ENCODE results near the gene INPP5B.

Gene INPP5B

DNA sequence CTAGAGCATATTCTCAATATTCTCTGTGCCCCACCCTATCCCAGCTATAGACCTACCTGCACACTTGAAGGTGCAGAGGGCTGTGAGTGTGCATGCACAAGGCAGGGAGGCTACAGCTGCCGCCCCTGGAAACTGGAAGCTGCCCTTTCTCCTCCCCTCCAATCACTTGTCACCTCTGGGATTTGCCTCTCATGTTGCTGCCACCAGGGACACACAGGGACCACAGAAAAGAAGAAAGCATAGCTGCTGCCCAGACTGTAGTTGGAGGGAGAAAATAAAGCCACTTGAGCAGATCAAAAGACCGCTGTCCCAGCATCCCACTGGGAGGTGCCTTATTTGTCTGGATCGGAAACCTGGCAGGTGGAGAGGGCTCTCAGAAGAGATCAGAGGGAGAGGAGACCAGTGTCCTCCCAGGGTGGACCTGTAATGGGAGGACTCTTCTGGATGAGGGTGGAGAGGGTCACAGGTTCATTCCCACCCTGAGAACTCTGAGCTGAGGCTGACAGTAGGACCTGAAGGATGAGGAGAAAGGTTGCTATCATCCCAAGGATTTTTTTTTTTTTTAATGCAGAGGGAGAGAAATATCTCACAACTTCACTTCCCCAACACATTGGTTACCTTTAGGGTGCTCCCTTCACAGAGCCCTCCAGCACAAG, 7.6 kb upstream of the INPP5B start:
- no peak overlapping the region for H3K4me2 ChIP-seq (ENCODE audit: low read depth, low read length, poor library complexity, severe bottlenecking)
- H3K36me3 ChIP-seq (ENCODE audit: insufficient read depth, low read length), result peaks cover 25% of the 10 kb centered on the region; the same call in 1 of the 2 replicates
- H3K27me3 ChIP-seq (ENCODE audit: insufficient read depth, low read length, poor library complexity, severe bottlenecking), result no peaks in the 10 kb centered on the region
- no peaks in the 10 kb centered on the region for H4K20me1 ChIP-seq (ENCODE audit: insufficient read depth, low read length, poor library complexity, severe bottlenecking)
- H3K4me3 ChIP-seq (ENCODE audit: low read length, poor library complexity, severe bottlenecking), result no peak overlapping the region
- H3K9me3 ChIP-seq (ENCODE audit: insufficient read depth, low read depth, low read length), result no peaks in the 10 kb centered on the region
- H2AFZ ChIP-seq (ENCODE audit: low read length), result no peak overlapping the region
- TF ChIP-seq EZH2phosphoT487 (IDR thresholded peaks at IDR 0.05; ENCODE audit: borderline replicate concordance), result no peak
- TF ChIP-seq, protein P1, sequence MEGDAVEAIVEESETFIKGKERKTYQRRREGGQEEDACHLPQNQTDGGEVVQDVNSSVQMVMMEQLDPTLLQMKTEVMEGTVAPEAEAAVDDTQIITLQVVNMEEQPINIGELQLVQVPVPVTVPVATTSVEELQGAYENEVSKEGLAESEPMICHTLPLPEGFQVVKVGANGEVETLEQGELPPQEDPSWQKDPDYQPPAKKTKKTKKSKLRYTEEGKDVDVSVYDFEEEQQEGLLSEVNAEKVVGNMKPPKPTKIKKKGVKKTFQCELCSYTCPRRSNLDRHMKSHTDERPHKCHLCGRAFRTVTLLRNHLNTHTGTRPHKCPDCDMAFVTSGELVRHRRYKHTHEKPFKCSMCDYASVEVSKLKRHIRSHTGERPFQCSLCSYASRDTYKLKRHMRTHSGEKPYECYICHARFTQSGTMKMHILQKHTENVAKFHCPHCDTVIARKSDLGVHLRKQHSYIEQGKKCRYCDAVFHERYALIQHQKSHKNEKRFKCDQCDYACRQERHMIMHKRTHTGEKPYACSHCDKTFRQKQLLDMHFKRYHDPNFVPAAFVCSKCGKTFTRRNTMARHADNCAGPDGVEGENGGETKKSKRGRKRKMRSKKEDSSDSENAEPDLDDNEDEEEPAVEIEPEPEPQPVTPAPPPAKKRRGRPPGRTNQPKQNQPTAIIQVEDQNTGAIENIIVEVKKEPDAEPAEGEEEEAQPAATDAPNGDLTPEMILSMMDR (conservative IDR thresholded peaks at IDR 0.05; ENCODE audit: low read length), result no peak
- H3K4me1 ChIP-seq (ENCODE audit: insufficient read depth, low read length, poor library complexity, severe bottlenecking), result no peaks in the 10 kb centered on the region
- H3K9me2 ChIP-seq (replicated peaks; ENCODE audit: low read depth, low read length), result no peaks in the 10 kb centered on the region
- no peaks in the 10 kb centered on the region for H3K79me2 ChIP-seq (ENCODE audit: insufficient read depth, low read length)
- no peak overlapping the region for H3K9ac ChIP-seq (ENCODE audit: low read depth, low read length, poor library complexity, severe bottlenecking)
- H3F3A ChIP-seq (ENCODE audit: low read depth), result no peaks in the 10 kb centered on the region

DNA sequence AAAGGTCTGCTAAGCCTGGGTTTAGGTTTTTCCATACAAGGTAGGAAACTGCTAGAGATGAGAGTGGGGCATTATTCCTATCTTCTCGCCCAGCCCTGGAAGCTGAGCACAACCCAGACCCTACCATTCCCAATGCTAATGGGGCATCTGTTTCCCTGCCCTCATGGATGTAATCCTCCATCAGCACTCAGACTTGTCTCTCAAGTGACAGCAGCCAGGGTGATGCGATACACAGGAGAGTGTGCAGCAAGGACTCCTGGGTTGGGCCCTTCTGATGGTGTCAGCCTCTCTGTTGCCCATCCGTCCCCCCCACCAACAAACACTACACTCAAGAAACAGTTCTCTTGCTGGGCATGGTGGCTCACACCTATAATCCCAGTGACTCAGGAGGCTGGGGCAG, 5.9 kb upstream of the INPP5B start:
- Histone ChIP-seq H3K4me1 (ENCODE audit: insufficient read depth, low read length, poor library complexity, severe bottlenecking) (no peaks in the 10 kb centered on the region), H3K9ac (ENCODE audit: low read depth, low read length, poor library complexity, severe bottlenecking) (no peak overlapping the region), H3K27me3 (ENCODE audit: insufficient read depth, low read length, poor library complexity, severe bottlenecking) (no peaks in the 10 kb centered on the region), H2AFZ (ENCODE audit: low read length) (no peak overlapping the region), H3K9me3 (ENCODE audit: insufficient read depth, low read depth, low read length) (no peaks in the 10 kb centered on the region), H3K9me2 (replicated peaks; ENCODE audit: low read depth, low read length) (no peaks in the 10 kb centered on the region), H3F3A (ENCODE audit: low read depth) (no peaks in the 10 kb centered on the region), H4K20me1 (ENCODE audit: insufficient read depth, low read length, poor library complexity, severe bottlenecking) (no peaks in the 10 kb centered on the region), H3K79me2 (ENCODE audit: insufficient read depth, low read length) (no peaks in the 10 kb centered on the region), H3K4me2 (ENCODE audit: low read depth, low read length, poor library complexity, severe bottlenecking) (no peak overlapping the region), H3K36me3 (ENCODE audit: insufficient read depth, low read length) (peaks cover 9% of the 10 kb centered on the region; the same call in 1 of the 2 replicates), H3K4me3 (ENCODE audit: low read length, poor library complexity, severe bottlenecking) (no peak overlapping the region)
- TF ChIP-seq, protein P1 (conservative IDR thresholded peaks at IDR 0.05; ENCODE audit: low read length), result no peak
- TF ChIP-seq EZH2phosphoT487 (IDR thresholded peaks at IDR 0.05; ENCODE audit: borderline replicate concordance), result no peak

DNA sequence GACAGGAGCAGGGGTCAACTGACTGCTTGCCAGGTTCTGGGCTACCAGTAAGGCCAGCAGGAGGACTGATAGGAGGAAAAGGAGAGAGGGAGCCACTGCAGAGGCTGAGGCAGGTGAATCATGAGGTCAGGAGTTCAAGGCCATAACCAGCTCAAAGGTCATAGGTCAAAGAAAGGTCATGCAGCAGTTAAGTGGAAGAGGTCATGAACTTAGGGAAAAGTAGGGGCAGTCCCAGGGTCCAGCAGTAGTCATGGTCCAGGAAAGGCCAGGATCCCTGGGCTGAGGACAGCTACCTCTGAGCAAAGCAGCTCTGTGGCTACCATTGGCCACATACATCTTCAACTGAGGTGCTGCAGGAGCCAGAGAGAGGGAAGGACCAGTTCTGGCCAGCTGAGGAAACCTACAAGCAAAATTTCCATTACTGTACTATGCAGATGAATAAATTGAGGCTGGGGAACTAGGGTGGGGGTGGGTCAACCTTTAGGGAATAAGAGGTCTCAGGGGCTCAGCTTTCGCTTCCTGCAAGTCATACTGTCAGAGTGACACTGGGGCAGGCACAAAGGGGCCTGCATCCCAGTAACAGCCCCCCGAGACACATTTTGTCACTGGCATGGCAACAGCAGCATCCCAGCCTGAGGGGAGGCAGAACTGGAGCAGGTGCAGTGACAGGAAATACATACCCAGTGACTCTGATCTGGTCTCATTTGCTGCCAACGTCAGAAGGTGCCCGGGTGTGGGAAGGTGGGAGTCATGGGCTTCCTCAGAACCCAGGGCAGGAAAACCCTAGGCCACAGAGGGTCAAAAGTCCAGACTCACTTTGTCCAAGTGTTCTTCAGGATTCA, 5.2 kb upstream of the INPP5B start:
- Histone ChIP-seq H4K20me1 (ENCODE audit: insufficient read depth, low read length, poor library complexity, severe bottlenecking) (no peaks in the 10 kb centered on the region), H2AFZ (ENCODE audit: low read length) (no peak overlapping the region), H3K4me1 (ENCODE audit: insufficient read depth, low read length, poor library complexity, severe bottlenecking) (no peaks in the 10 kb centered on the region), H3K4me3 (ENCODE audit: low read length, poor library complexity, severe bottlenecking) (no peak overlapping the region), H3K27me3 (ENCODE audit: insufficient read depth, low read length, poor library complexity, severe bottlenecking) (no peaks in the 10 kb centered on the region), H3K9me3 (ENCODE audit: insufficient read depth, low read depth, low read length) (no peaks in the 10 kb centered on the region), H3K9me2 (replicated peaks; ENCODE audit: low read depth, low read length) (no peaks in the 10 kb centered on the region), H3K36me3 (ENCODE audit: insufficient read depth, low read length) (peaks cover 1% of the 10 kb centered on the region; the same call in 1 of the 2 replicates), H3F3A (ENCODE audit: low read depth) (no peaks in the 10 kb centered on the region), H3K79me2 (ENCODE audit: insufficient read depth, low read length) (no peaks in the 10 kb centered on the region), H3K4me2 (ENCODE audit: low read depth, low read length, poor library complexity, severe bottlenecking) (no peak overlapping the region), H3K9ac (ENCODE audit: low read depth, low read length, poor library complexity, severe bottlenecking) (no peak overlapping the region)
- TF ChIP-seq EZH2phosphoT487 (IDR thresholded peaks at IDR 0.05; ENCODE audit: borderline replicate concordance), result no peak
- TF ChIP-seq, protein P1 (conservative IDR thresholded peaks at IDR 0.05; ENCODE audit: low read length), result no peak

Measured in Loucy (cell line).